ENCODE data around the gene ADRA2B.

ADRA2B gene

DNA sequence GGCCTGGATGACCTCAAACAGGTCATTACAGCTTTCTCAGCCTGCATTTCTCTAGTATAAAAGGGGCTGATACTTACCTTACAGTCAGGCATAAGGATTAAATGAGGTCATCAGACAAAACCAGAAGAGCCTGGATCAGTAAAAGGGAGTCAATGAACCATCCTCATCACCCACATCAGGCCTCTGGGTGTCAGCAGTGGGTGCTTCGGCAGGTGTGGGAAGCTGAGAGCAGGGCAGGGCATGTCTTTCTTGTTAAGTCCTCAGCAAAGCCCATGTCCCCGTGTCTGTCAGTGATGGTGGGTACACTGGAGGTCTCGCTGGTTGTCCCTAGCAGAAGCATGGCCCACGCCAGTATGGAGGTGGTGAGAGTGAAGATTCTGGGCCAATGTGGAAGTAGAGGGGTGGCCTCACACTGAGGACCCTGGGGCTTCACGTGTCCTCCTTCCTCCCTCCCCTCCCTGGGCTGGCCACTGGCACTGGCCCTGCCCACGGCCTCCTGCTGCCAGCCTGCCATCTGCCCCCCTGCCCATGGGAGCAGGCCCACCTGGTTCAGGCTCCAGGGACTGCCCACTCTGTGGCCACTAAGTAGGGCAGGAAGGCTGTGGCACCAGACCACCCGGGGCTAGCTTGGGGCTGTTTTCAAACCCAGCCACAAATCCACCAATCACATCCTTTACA lies 4.4 kb downstream of the ADRA2B start:
- TF ChIP-seq REST (IDR thresholded peaks at IDR 0.05; ENCODE audit: low read depth), result no peak
- TF ChIP-seq TEAD4 (IDR thresholded peaks at IDR 0.05), result no peak

GRCh38 chr2:96111257-96111640 lies 5.1 kb downstream of the ADRA2B start:
- TF ChIP-seq TEAD4 (IDR thresholded peaks at IDR 0.05) (no peak), RAD21 (IDR thresholded peaks at IDR 0.05; ENCODE audit: low read depth) (no peak), CREB1 (IDR thresholded peaks at IDR 0.05; ENCODE audit: low read depth) (no peak), EGR1 (IDR thresholded peaks at IDR 0.05) (no peak)

- TF ChIP-seq, protein P1, sequence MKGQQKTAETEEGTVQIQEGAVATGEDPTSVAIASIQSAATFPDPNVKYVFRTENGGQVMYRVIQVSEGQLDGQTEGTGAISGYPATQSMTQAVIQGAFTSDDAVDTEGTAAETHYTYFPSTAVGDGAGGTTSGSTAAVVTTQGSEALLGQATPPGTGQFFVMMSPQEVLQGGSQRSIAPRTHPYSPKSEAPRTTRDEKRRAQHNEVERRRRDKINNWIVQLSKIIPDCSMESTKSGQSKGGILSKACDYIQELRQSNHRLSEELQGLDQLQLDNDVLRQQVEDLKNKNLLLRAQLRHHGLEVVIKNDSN (IDR thresholded peaks at IDR 0.05), result no peak
- TF ChIP-seq RAD21 (IDR thresholded peaks at IDR 0.05; ENCODE audit: low read depth) (no peak), YY1 (IDR thresholded peaks at IDR 0.05; ENCODE audit: low read depth) (no peak), ZBTB7A (IDR thresholded peaks at IDR 0.05; ENCODE audit: low read depth) (no peak), REST (IDR thresholded peaks at IDR 0.05; ENCODE audit: low read depth) (no peak), EGR1 (IDR thresholded peaks at IDR 0.05) (no peak), TAF1 (IDR thresholded peaks at IDR 0.05; ENCODE audit: low read depth) (no peak), EP300 (IDR thresholded peaks at IDR 0.05; ENCODE audit: borderline replicate concordance) (no peak)
Measured at GRCh38 chr2:96110621-96111256, 5.6 kb downstream of the ADRA2B start.

- no peak for TF ChIP-seq RAD21 (IDR thresholded peaks at IDR 0.05; ENCODE audit: low read depth)
- TF ChIP-seq, protein P2, sequence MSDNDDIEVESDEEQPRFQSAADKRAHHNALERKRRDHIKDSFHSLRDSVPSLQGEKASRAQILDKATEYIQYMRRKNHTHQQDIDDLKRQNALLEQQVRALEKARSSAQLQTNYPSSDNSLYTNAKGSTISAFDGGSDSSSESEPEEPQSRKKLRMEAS (IDR thresholded peaks at IDR 0.05), result no peak
- TF ChIP-seq, protein P1 (IDR thresholded peaks at IDR 0.05), result no peak
- TF ChIP-seq ZBTB7A (IDR thresholded peaks at IDR 0.05; ENCODE audit: low read depth), result no peak
- TF ChIP-seq TEAD4 (IDR thresholded peaks at IDR 0.05), result no peak
- no peak for TF ChIP-seq CREB1 (IDR thresholded peaks at IDR 0.05; ENCODE audit: low read depth)
- no peak for TF ChIP-seq CEBPB (IDR thresholded peaks at IDR 0.05)
- no peak for TF ChIP-seq TAF1 (IDR thresholded peaks at IDR 0.05; ENCODE audit: low read depth)
Measured at GRCh38 chr2:96109931-96110511, 6.3 kb downstream of the ADRA2B start.

DNA sequence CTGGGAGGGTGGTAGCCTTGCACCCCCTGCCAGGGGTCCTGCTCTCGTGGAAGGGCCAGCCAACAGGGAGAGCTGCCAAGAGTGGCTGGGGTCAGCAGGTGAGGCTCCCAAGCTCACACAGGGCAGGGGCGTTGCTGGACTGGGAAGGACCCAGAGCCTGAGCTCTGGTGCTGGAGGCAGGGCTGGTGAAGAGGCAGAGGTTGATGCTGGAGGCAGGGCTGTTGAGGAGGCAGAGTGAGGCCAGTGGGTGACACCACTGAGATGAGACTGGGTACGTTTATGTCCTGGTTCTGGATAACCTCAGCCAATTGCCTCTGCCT lies 7.0 kb downstream of the ADRA2B start:
- TF ChIP-seq CEBPB (IDR thresholded peaks at IDR 0.05), result no peak

DNA sequence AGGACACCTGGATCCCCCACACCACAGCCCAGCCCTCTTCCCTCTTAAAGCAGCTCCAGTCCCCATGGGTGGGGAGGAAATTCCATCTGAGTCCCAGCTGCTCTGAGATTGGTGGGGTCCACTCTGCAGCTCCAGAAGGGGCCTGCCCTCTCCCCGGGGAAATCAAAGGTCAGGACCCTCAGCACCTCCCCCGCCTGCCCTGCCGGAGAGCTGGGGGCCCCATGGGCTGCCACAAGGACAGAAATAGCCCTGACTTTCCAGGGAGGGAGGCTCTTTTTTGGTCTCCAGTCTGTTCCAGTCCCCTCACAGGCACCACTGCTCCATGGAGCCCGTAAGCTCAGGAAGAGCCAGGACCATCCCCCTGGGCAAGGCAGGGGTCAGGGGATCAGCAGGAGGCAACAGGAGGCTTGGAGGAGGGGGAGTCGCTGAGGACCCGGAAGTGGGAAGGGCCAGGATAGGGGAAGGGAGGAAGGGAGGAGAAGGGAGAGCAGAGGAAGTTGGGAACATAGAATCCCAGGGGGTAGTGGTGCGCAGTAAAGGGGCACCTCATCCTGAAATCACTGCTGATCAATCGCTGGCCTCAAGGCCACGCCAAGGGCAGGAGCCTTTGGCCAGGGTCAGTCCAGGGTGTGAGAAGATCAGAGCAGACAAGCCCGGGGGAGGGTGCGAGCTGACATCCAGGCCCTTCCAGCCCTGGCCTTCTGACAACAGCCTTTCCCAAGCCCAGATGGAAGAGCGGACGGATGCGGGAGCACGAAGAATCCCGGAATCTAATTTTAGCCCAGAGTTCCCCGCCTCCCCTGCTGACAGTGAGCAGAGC lies 7.6 kb downstream of the ADRA2B start:
- TF ChIP-seq YY1 (IDR thresholded peaks at IDR 0.05; ENCODE audit: low read depth) (no peak), REST (IDR thresholded peaks at IDR 0.05; ENCODE audit: low read depth) (no peak), TEAD4 (IDR thresholded peaks at IDR 0.05) (no peak), TAF1 (IDR thresholded peaks at IDR 0.05; ENCODE audit: low read depth) (no peak), NFIC (IDR thresholded peaks at IDR 0.05) (no peak), EP300 (IDR thresholded peaks at IDR 0.05; ENCODE audit: borderline replicate concordance) (no peak), CREB1 (IDR thresholded peaks at IDR 0.05; ENCODE audit: low read depth) (no peak), ZBTB7A (IDR thresholded peaks at IDR 0.05; ENCODE audit: low read depth) (no peak), TCF12 (IDR thresholded peaks at IDR 0.05; ENCODE audit: low read depth) (no peak), FOXM1 (IDR thresholded peaks at IDR 0.05; ENCODE audit: borderline replicate concordance, low read depth) (no peak), EGR1 (IDR thresholded peaks at IDR 0.05) (no peak)
- TF ChIP-seq, protein P2 (IDR thresholded peaks at IDR 0.05), result no peak
- TF ChIP-seq, protein P1 (IDR thresholded peaks at IDR 0.05), result no peak
